Hepatocyte (in vitro differentiated cells): ENCODE data around the gene SPECC1L. TPM values are rescaled to one million over a fixed set of nuclear protein-coding genes. Genes with fewer than 3 reads are reported as not detected.

Experiments
- DNase-seq: peaks from one replicate; pipeline ENCODE4 v3.0.0-alpha.2; 2016; ENCODE audit warnings: low spot score
- H2AFZ ChIP-seq: fragments of 200-600 bp; sonication (generic); 2 replicates; pipeline ENCODE4 v1.6.0; 2016; ENCODE audit warnings: antibody characterized with exemption, mild to moderate bottlenecking
- H3K27ac ChIP-seq: fragments of 200-600 bp; sonication (generic); 2 replicates; pipeline ENCODE4 v1.5.1; 2016; ENCODE audit warnings: mild to moderate bottlenecking
- H3K27me3 ChIP-seq: fragments of 200-600 bp; sonication (generic); 2 replicates; pipeline ENCODE4 v1.6.1; 2016
- H3K36me3 ChIP-seq: fragments of 200-600 bp; sonication (generic); replicated peaks from 2 replicates; pipeline ENCODE4 v1.5.1; 2016; ENCODE audit warnings: low read depth; ENCODE audit not compliant: insufficient read depth
- H3K4me1 ChIP-seq: fragments of 200-600 bp; sonication (generic); 2 replicates; pipeline ENCODE4 v1.5.1; 2016; ENCODE audit warnings: mild to moderate bottlenecking, moderate library complexity; ENCODE audit not compliant: insufficient read depth
- H3K4me2 ChIP-seq: fragments of 200-600 bp; sonication (generic); 2 replicates; pipeline ENCODE4 v1.6.0; 2016
- H3K4me3 ChIP-seq: fragments of 200-600 bp; sonication (generic); 2 replicates; pipeline ENCODE4 v1.5.1; 2016; ENCODE audit warnings: mild to moderate bottlenecking
- H3K79me2 ChIP-seq: fragments of 200-600 bp; sonication (generic); 2 replicates; pipeline ENCODE4 v1.6.0; 2017; ENCODE audit warnings: mild to moderate bottlenecking
- H3K9me2 ChIP-seq: fragments of 200-600 bp; sonication (generic); replicated peaks from 2 replicates; pipeline ENCODE4 v1.6.0; 2017; ENCODE audit warnings: mild to moderate bottlenecking; ENCODE audit not compliant: insufficient read depth
- H3K9me3 ChIP-seq: fragments of 200-600 bp; sonication (generic); 2 replicates; pipeline ENCODE4 v1.5.1; 2016; ENCODE audit warnings: low read depth, mild to moderate bottlenecking
- H4K20me1 ChIP-seq: fragments of 200-600 bp; sonication (generic); 2 replicates; pipeline ENCODE4 v1.6.0; 2016; ENCODE audit warnings: mild to moderate bottlenecking; ENCODE audit not compliant: insufficient read depth, poor library complexity, severe bottlenecking
- CTCF ChIP-seq: fragments of 200-600 bp; sonication (generic); IDR thresholded peaks from 2 replicates; pipeline ENCODE4 v1.5.1; 2016; ENCODE audit warnings: antibody characterized with exemption, mild to moderate bottlenecking; ENCODE audit not compliant: poor library complexity
- EZH2 ChIP-seq: fragments of 200-600 bp; sonication (generic); IDR thresholded peaks from 2 replicates; pipeline ENCODE4 v1.6.1; 2016; ENCODE audit warnings: antibody characterized with exemption, mild to moderate bottlenecking, borderline replicate concordance
- EZH2phosphoT487 ChIP-seq: fragments of 200-600 bp; sonication (generic); IDR thresholded peaks from one replicate; pipeline ENCODE4 v1.6.1; 2018; ENCODE audit warnings: antibody characterized with exemption, mild to moderate bottlenecking, low read depth, moderate library complexity; ENCODE audit not compliant: unreplicated experiment, severe bottlenecking
- WGBS: methylation state at CpG from one replicate; pipeline ENCODE4 v1.1.6; 2016; ENCODE audit warnings: low lambda C conversion rate; ENCODE audit errors: missing lambda C conversion rate; 5-methylcytosine and 5-hydroxymethylcytosine counted together
- polyA plus RNA-seq: library from polyadenylated mRNA; unstranded; fragments of >200 nt; fragmentation: Nextera tagmentation; extraction: Ambion mirVana; gene quantifications from 2 replicates; pipeline ENCODE4 v1.2.1, GENCODE V29; 2016
- total RNA-seq: library from RNA; depleted of rRNA; stranded (reverse); fragments of >200 nt; gene quantifications from 2 replicates; pipeline ENCODE4 v1.2.3, GENCODE V29; 2014

The SPECC1L gene
- total and polyA plus RNA-seq, 2 experiments from 2014 or later = 13.0 to 28.3 TPM

GRCh38 chr22:24428751-24429410 is 158.2 kb downstream of the SPECC1L start:
- peaks cover 24% of the 10 kb centered on the region for H3K27me3 ChIP-seq
- WGBS = 79% methylated on average over 11 of the region's 11 CpGs
- no peaks in the 10 kb centered on the region for H3K36me3 ChIP-seq
- no peaks in the 10 kb centered on the region for H3K9me3 ChIP-seq
- peaks cover 13% of the 10 kb centered on the region for H3K4me1 ChIP-seq
- H4K20me1 ChIP-seq = no peaks in the 10 kb centered on the region
- H3K4me2 ChIP-seq = no peak overlapping the region
- no peaks in the 10 kb centered on the region for H3K9me2 ChIP-seq
- no peak overlapping the region for H2AFZ ChIP-seq
- H3K79me2 ChIP-seq = no peaks in the 10 kb centered on the region
- H3K27ac ChIP-seq = no peak overlapping the region
- no peak for DNase-seq
- H3K4me3 ChIP-seq = no peak overlapping the region
- TF ChIP-seq EZH2phosphoT487 (no peak), CTCF (no peak), EZH2 (no peak)

GRCh38 chr22:24429411-24430365 is 159.1 kb downstream of the SPECC1L start:
- Histone ChIP-seq H3K4me3 (no peak overlapping the region), H3K79me2 (no peaks in the 10 kb centered on the region), H3K9me3 (no peaks in the 10 kb centered on the region), H4K20me1 (no peaks in the 10 kb centered on the region), H3K4me2 (no peak overlapping the region), H2AFZ (no peak overlapping the region), H3K36me3 (no peaks in the 10 kb centered on the region), H3K4me1 (peaks cover 8% of the 10 kb centered on the region), H3K27ac (no peak overlapping the region), H3K27me3 (peaks cover 17% of the 10 kb centered on the region), H3K9me2 (no peaks in the 10 kb centered on the region)
- no peak for DNase-seq
- no peak for TF ChIP-seq CTCF
- no peak for TF ChIP-seq EZH2
- TF ChIP-seq EZH2phosphoT487 = no peak
- WGBS = 85% methylated on average over 22 of the region's 22 CpGs

- peaks cover 8% of the 10 kb centered on the region for H3K27me3 ChIP-seq
- TF ChIP-seq EZH2 (no peak), CTCF (no peak), EZH2phosphoT487 (no peak)
- H4K20me1 ChIP-seq = no peaks in the 10 kb centered on the region
- H3K4me1 ChIP-seq = peaks cover 8% of the 10 kb centered on the region
- no peaks in the 10 kb centered on the region for H3K36me3 ChIP-seq
- DNase-seq = no peak
- WGBS = 97% methylated on average over 14 of the region's 14 CpGs
- H3K79me2 ChIP-seq = no peaks in the 10 kb centered on the region
- H3K9me3 ChIP-seq = no peaks in the 10 kb centered on the region
- no peak overlapping the region for H3K4me3 ChIP-seq
- no peaks in the 10 kb centered on the region for H3K9me2 ChIP-seq
- H2AFZ ChIP-seq = no peak overlapping the region
- no peak overlapping the region for H3K27ac ChIP-seq
- H3K4me2 ChIP-seq = no peak overlapping the region
Observed at GRCh38 chr22:24430431-24431308, 160.0 kb downstream of the SPECC1L start.
